Stimulated activated naive CD4-positive, alpha-beta T cell (primary cell): Measurements from ENCODE around the gene AJAP1.
"Not testable (repeated sequence)": the region's sequence is repeated elsewhere in the genome, so short reads cannot be mapped to it uniquely, and the experiment has no call there.

Experiments
- DNase-seq, 6 experiments: peaks; one replicate each; lab custom pipeline; 2025; lab: John Stamatoyannopoulos, UW

The AJAP1 gene

DNA sequence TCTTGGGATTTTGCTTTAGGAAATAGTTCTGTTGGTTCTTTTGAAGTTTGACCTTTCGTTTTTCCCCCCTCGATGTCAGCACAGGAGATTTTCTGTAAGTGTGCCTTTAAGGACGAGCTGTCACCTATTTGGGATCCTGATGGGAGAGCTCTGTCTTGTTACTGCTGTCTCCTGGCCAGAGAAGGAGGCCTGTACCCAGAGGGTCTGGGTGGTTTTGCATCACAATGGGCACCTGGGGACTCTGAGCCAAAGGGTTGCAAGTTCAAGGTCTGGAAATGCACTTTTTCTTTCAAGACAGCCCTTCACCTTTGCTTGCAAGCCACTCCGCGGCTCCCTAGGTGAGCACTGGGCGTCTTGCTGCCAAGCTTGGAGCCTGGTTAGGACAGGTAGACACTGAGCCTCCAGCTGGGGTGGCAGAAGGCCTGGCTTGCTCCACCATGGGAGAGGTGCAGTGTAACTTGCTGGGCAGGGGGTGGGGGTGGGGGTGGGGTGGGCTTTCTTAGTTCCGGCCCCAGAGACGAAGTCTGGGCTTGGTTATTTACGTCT, 2.9 kb downstream of the AJAP1 start:
- DNase-seq = no peak

DNA sequence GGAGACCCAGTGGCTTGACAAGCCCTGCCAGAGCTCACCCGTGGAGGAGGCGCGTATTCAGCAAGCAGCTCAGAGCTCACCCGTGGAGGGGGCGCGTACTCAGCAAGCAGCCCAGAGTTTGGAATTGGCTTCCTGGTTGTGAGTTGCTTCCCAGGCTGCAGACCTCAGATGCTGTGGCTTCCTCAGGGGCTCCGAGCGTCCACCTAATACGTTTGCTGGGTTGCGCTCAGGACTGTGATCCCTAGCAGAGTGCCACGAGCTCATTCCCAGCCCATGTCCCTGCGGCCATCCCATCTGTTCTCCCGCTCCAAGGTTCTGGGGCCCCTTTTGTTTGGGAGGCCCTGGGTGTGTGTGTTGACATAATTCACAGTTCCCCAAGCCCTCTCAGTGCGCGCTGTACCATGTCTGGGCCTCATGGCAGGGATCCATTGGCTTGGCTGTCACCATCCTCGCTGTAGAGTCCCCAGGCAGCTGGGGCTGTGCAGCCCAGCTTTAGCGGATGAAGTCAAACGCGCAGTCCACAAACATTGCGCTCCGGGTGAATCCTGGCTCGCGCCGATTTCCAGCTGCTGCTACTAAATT, 3.6 kb downstream of the AJAP1 start:
- no peak for DNase-seq

DNA sequence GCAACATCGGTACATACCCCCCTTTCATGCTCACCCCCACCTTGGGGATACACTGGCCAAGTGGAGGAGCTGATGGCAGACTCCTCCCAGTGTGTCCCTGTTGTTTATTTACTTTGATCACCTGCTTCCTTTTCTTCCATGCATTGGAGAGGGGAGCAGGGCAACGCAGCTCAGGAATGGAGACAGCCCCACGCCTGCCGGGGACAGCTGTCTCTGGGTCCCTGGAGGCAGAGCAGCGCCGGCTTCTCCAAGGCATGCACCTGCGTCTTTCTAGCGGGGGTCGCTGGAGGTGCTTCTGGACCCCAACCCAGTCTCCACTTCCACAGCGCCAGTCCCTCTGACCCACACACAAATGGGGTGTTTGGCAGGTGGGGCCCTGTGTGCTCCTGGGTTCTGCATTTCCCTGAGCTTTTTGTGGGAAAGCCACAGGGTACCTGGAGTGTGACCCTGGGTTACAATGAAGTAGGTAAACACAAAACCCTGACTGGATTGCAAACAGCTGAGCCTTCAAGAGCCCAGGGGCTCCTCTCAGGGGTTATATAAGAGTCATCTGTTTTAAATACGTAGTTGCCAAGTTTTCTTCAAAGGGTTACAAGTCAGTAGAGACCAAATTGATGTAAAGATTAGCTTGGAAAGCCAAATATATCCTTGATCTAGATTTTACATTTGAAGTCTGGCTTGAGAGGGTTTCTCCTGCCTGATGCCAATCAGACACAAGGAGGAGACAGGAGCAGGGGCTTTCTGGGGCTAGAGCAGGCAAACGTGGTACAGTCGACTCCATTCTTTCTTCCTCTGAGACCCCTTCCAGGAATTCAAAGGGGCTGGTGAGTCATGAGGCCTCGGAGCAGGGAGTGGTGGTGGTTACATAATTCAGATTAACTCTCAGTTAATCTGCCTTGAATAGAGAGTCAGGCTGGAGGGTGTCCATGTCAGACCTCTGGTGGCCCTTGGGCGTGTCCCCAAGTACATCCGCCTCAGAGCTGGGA, 4.5 kb downstream of the AJAP1 start:
- DNase-seq = no peak

DNA sequence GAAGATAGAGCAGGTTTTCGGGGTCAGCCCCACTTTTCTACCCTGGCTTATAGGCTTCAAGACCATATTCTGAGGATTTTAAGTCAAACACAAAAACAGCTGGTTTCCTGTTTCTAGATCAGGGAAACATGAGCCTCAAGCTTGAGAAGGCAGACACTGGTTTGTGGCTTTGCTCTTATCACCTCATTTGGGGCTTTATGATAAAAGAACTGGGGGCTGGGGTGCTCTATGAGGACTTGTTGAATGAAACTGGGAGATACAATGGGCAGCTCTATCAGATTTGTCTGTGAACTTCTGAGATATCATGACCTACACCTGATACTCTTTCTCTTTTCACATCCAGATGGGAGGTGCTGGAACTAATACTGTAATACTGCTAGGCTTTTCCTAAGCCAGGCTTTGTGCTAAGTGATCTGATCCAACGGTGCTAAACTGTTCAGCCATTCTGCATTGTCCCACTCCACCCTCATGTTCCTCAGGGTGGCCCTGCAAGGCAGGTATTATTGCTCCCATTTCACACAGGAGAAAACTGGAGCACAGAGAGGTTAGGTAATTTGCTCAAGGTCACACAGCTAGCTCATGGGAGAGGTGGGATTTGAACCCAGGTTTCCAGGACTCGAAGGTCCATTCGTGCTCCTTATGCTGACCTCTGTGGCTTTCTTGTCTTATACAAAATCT, 6.6 kb downstream of the AJAP1 start:
- DNase-seq = no peak

DNA sequence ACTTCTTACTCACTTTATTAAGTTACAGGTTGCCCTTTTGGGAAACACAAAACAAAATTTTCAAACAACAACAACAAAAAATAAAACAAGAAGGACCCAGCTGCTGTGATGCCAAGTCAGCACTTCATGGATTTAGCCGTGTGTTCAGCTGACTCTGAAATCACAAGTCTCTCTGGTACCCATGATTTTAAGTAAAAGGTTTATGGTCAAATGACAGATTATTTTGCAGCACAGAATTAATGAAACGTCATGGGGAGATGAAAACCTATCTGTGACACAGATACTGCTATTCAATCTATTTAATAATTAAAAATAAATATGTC, 7.1 kb downstream of the AJAP1 start:
- no peak for DNase-seq

DNA sequence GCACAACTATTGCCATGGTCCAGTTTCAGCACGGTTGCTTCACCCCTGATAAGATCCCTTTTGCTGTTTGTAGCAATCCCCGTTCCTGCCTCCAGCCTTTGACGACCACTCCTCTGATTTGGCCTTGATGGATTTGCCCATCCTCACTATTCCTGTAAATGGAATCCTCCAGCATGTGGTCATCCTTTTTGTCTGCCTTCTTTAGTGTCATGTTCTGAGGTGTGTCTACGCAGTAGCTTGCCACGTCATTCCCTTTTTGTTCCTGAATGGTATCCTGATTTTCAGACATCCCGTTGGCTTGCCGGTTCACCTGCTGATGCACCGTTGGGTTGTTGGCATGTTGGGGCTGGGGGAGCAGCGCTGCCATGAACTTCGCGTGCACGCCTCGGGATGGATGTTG, 7.8 kb downstream of the AJAP1 start:
- DNase-seq = no peak

DNA sequence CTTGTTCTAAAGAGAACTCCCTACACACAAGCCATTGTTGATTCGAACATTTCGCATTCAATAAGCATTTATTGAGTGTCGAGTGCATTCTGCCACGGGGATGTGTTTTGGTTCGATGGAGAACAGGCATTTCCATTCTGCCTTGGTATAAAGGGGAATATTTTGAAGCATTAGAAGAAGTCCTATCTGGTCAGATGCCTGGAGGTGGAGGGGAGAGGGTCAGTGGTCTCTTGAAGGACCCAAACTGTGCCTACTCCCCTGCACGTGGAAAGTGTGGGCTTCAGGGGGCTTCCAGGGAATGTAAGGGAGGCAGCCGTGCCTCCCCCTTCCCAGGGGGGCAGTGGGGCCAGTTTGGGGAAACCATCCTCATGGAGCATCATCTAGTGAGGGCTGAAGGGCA, 8.3 kb downstream of the AJAP1 start:
- DNase-seq = no peak

DNA sequence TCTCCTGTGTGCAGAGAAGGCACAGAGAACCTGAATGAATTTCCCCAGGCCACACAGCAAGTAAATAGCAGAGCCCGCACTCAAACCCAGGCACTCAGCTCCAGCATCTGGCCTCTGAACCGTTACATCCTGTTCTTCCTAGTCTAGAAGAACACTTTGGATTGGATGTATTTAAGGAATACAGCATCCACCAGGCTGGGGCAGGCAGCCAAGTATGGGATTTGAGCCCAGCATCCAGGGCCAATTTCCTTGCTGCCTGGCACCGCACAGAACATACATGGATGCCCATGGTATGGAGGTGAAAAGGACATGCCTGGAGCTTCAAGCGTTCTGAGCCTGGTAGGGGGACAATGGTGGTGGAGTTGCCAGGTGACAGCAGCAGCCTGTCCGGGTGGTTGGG, 9.7 kb downstream of the AJAP1 start:
- DNase-seq = no peak

DNA sequence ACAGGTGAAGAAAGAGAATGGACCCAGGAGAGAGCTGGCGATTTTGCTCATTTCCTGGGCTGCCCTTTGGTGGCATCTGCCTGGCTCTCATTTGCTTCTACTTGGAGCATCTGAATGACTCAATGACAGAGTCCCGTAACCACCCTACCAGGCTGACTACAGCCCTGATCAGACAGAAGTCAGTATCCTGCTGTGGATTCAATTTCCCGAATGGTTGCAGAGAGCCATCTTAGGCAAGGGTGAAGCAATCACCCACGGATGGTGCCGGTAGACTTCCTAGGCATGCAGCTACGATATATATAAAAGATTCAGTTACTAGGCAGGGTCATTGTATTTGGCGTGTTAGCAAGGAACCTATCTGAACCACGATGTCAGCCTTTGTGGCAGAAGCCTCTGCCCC, 10.2 kb downstream of the AJAP1 start:
- DNase-seq = no peak

DNA sequence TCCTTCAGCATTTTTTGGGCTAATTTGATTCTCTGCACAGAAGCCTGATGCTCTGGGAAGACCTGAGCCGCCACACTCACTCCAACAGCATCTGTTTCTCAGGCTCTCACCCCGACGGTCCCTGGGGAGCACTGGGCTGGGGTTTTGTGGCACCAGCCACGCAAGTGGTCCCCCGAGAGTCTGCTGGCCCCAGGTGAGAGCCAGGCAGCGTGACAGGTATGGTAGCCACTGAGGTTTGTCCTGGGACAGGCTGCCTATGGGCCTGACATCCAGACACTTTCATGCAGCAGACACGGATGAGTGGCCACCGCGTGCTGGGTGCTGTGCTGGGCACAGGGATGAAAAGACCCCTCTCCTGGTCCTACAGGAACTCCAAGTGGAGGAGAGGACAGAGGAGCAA, 11.0 kb downstream of the AJAP1 start:
- DNase-seq = no peak

DNA sequence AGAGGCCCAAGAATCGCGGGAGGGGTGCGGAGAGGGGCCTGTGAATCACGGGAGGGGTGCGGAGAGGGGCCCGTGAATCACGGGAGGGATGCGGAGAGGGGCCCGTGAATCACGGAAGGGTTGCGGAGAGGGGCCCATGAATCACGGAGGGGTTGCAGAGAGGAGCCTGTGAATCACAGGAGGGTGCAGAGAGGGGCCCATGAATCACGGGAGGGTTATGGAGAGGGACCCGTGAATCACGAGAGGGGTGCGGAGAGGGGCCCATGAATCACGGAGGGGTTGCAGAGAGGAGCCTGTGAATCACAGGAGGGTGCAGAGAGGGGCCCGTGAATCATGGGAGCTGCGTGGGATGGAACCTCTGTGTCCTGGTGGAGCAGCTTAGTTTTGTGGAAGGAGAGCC, 12.3 kb downstream of the AJAP1 start:
- DNase-seq = not testable (repeated sequence)

DNA sequence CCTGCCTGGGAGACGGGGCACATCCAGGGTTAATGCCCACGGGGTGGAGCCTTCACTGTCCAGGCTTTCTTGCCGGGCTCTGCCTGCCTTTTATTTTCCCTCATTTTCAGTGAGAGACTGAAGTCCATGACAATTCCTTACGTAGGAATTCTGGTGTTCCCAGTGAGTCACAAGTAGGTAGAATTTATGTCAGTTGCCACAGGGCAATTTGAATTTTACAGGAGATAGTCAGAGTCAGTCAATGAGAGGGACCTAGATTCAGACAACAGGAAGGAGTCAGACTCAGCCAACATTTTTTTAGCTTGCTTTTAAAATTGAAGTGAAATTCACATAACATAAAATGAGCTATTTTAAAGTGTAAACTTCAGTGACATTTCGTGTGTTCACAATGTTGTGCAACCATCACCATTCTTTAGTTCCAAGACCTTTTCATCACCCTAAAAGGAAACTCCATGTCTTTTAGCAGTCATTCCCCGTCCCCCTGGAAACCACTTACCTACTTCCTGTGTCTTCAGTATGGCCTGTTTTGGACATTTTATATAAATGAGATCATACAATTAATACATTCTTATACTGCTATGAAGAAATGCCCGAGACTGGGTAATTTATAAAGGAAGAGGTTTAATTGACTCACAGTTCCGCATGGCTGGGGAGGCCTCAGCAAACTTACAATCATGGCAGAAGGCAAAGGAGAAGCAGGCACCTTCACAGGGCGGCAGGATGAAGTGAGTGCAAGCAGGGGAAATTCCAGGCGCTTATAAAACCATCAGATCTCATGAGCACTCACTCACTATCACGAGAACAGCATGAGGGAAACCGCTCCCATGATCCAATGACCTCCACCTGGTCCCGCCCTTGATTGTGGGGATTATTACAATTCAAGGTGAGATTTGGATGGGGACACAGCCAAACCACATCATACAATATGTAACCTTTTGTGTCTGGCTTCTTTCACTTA, 14.6 kb downstream of the AJAP1 start:
- no peak for DNase-seq

DNA sequence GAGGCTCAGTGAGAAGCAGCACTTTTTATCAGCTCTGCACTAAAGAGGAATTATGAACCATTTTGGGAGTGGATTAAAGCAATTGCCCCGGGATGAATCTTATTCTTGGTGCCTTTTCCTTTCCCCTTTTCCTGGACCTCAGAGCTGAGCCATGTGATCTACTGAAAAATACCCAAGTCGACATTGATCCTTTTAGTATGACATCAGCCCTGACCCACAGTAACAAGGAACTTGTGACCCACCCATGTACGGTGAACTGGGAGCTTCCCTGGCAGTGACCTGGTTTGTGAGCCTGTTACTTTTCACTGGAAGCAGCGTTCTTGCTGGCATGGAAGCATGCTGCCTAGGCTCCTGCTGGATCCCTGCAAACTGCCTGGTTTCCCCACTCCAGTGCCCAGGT, 15.9 kb downstream of the AJAP1 start:
- DNase-seq = no peak

DNA sequence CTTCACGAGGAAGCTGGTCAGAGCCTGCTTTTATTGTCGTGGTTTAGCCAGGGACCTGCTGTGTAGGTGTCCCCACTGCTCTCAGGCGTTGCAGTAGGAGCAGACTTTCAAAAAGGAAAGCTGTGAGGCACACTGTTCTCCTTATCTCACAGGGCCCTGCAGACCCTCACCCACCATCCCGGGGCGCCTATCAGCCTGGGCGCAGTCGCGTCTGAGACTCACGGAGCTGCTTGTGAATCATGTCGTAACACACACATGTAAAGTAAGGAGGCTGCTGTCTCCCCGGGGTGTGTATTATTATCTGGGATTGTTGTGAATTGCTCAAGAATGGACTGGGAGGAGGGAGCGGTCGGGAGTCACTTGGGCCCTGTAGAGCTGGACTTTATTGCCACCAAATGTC, 17.4 kb downstream of the AJAP1 start:
- DNase-seq = no peak

DNA sequence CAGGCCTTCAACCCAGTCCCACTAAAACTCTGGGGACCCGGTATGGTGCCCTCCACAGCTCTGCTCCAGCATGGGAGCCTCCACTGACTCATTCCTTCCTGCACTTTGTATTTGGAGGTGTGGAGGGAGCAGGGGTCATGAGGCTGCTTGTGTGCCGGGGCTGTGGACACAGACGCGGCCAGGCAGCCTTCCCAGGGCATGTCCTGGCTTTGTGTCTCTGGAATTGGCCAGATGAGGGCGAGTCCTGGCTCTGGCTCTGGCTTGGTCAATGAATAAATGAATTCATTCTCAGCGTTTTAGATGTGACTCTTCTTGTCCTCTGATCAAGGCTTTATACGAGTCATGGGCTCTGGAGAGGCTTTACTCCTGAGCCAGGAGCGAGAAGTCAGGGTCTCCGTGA, 19.1 kb downstream of the AJAP1 start:
- no peak for DNase-seq

DNA sequence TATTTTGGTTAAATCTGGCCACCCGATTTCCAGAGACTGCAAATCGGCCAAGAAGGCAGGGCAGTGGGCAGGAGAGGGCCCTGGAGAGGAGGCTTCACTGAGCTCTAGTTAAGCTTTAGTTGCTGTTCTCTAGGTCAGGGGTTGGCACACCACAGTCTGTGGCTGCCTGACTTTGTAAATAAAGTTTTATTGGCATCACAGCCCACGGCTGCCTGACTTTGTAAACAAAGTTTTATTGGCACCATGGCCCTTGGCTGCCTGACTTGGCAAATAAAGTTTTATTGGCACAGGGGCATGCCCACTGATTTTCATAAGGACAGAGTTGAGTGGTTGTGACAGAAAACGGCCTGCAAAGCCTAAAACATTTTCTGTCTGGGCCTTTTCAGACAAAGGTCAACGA, 19.7 kb downstream of the AJAP1 start:
- no peak for DNase-seq

DNA sequence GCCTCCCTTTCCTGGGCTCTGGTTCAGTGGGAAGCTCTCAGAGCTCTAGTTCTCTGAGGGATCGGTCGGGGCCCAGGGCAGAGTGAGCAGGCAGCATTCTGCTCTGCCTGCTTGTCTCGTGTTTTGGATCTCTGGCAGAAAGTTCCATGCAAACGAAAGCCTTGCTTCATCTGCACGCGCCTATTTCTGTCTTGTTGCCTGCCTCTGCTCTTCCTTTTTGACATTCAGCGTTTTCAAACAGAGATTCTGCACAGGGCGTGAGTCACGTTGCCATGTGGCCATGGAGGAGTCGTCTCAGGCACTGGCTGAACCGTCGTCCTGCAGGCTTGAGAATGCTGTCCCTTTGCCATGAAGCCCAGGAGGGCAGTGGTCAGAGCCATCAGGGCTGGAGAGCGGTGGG, 20.3 kb downstream of the AJAP1 start:
- DNase-seq = no peak

DNA sequence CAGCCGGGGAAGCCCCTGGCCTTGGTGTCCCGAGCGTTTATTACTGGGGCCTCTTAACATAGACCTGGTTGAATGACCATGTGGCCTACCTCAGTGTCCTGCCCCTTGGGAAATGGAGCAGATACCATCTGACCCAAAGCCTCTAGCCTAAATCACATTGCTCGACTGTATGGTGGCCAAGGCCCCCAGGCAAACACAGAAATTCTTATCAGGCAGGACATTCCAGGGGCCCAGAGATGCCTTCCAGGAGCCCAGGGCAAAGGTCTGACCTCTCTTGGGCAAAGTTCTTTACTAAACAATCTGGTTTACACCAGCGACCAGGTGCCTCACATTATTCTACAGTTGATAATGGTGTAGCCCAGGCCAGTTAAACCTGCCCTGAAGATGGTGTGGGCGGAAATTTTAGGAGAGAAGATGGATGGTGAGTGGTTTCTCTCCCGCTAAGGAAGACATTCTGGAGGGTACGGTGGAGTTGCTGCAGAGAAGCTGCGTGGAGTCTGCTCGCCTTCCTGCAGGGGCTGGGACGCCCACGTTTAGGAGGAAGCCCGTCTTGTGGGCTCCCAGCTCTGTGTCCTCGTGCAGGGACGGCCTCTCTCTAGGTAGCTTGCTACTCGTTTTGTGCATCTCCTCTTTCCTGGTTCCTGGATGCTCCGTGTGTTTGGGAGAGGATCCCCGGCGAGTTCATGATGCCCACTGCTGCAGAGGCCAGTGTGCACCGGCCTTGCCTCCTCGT, 21.2 kb downstream of the AJAP1 start:
- no peak for DNase-seq

DNA sequence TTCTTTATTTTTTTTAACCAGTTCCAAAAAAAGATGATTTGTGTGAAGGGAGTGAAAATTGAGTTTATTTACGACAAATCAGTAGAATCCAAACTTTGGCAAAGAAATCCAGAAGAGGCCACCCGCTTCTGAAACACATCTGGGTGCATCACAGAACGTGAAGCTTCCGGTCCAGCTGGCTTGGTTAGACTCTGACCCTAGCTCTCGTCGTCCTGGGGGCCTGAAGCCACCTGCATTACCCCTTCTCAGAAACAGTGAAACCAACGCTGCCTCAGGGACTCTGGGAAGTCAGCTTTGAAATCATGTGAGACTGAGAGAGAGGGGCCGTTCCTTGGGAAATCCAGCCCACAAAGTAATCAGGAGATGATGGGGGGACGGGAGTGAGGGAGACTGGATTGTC, 21.8 kb downstream of the AJAP1 start:
- no peak for DNase-seq

DNA sequence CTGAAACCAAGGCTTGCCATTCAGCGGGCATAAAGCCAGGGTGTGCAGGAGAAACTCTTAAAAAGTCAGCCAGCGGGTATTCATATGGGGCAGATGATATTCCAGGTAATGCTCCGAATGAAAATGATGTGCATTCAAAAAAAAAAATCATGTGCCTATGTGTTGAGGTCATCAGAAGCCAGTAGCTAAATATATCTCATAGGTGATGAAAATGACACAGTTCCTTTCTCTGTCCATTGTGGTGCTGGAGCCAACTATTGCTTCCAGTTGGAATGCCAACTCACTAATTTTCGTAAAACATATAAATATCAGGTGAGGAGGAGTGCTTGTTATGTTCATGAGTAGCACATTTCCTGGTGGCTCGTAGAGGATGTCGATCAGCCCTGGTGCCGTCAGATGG, 23.2 kb downstream of the AJAP1 start:
- no peak for DNase-seq

DNA sequence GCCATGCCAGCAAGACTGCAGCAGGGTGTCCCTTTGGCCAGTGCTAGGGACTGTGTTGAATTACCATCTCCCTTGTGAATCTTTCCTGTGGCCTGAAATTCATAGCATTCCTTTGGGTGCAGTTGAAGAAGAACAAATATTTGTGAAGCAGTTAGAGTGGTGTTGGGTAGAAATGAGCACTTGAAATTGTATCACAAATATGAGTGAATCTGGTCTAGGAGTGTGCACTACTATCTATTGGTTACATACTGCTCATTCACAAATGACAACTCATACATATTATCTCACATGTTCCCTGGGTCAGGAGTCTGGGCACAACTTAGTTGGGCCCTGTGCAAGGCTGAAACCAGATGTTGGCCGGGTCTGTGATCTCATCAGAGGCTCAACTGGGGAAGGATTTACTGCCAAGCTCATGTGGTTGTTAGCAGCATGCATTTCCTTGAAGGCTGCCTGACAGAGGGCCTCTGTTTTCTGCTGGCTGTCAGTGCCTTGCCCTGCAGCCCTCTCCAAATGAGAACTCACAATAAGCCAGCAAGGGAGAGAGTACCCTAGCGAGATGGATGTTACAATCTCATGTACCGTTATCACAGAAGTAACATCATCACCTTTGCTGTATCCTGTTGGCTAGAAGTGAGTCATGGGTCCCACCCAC, 23.8 kb downstream of the AJAP1 start:
- DNase-seq = no peak
